Mesodermal cell (in vitro differentiated cells): ENCODE measurements around the gene PEX16.

Source experiments
- H3K27ac ChIP-seq: 2 replicates; pipeline ENCODE4 v1.7.0; 2013; ENCODE audit warnings: mild to moderate bottlenecking, low read depth, low read length, moderate library complexity; ENCODE audit not compliant: severe bottlenecking
- H3K36me3 ChIP-seq: 2 replicates; pipeline ENCODE4 v1.7.1; 2013; ENCODE audit warnings: mild to moderate bottlenecking, low read length, moderate library complexity; ENCODE audit not compliant: control insufficient read depth, insufficient read depth
- H3K4me1 ChIP-seq: one replicate; pipeline ENCODE4 v1.7.1; 2013; ENCODE audit warnings: mild to moderate bottlenecking, low read length; ENCODE audit not compliant: insufficient read depth, control insufficient read depth, poor library complexity, severe bottlenecking
- H3K4me3 ChIP-seq: 2 replicates; pipeline ENCODE4 v1.7.0; 2013; ENCODE audit warnings: low read length, control low read depth, mild to moderate bottlenecking; ENCODE audit not compliant: insufficient read depth, poor library complexity, severe bottlenecking; ENCODE audit errors: extremely low read depth
- H3K9me3 ChIP-seq: 2 replicates; pipeline ENCODE4 v1.7.1; 2013; ENCODE audit warnings: mild to moderate bottlenecking, low read length, moderate library complexity; ENCODE audit not compliant: control insufficient read depth
- WGBS, 2 experiments: methylation state at CpG; one replicate each; pipeline ENCODE4 v1.1.5; 2013; ENCODE audit warnings: missing lambda C conversion rate in 2 of 2; ENCODE audit not compliant: insufficient coverage in 2 of 2; 5-methylcytosine and 5-hydroxymethylcytosine counted together

Gene PEX16

GRCh38 chr11:45869551-45869950, 48.1 kb downstream of the PEX16 start:
- Histone ChIP-seq H3K4me3 (no peak overlapping the region), H3K27ac (no peak overlapping the region), H3K9me3 (no peaks in the 10 kb centered on the region), H3K4me1 (peaks cover 15% of the 10 kb centered on the region), H3K36me3 (peaks cover 58% of the 10 kb centered on the region)
- 91 to 92% methylated on average over 8 of the region's 12 CpGs for WGBS, 2 experiments

- Histone ChIP-seq H3K36me3 (peaks cover 77% of the 10 kb centered on the region), H3K4me3 (no peak overlapping the region)
These were observed 53.6 kb downstream of the PEX16 start for GRCh38 chr11:45864041-45864440.

GRCh38 chr11:45860764-45861510, 56.7 kb downstream of the PEX16 start:
- Histone ChIP-seq H3K9me3 (no peaks in the 10 kb centered on the region), H3K4me3 (no peak overlapping the region), H3K4me1 (peaks cover 25% of the 10 kb centered on the region), H3K36me3 (peaks cover 67% of the 10 kb centered on the region), H3K27ac (no peak overlapping the region)
- 93 to 95% methylated on average over 9 to 10 of the region's 10 CpGs for WGBS, 2 experiments

More at GRCh38 chr11:45864041-45864440, 53.6 kb downstream of the PEX16 start:
- Histone ChIP-seq H3K4me1 (peaks cover 7% of the 10 kb centered on the region), H3K9me3 (no peaks in the 10 kb centered on the region), H3K27ac (no peak overlapping the region)

GRCh38 chr11:45860348-45860747, 57.3 kb downstream of the PEX16 start:
- 97 to 100% methylated on average over 3 of the region's 5 CpGs for WGBS, 2 experiments
- Histone ChIP-seq H3K27ac (no peak overlapping the region), H3K9me3 (no peaks in the 10 kb centered on the region), H3K36me3 (peaks cover 64% of the 10 kb centered on the region), H3K4me1 (peaks cover 25% of the 10 kb centered on the region), H3K4me3 (no peak overlapping the region)
